Testis (tissue), 3 donors: ENCODE data around the gene PRKG1. TPM values are rescaled to one million over a fixed set of nuclear protein-coding genes. Genes with fewer than 3 reads are reported as not detected.
A peak's percentile ranks its signal among the peaks of the same experiment; 100 is the strongest.

ENCODE experiments used
- DNase-seq: peaks from one replicate; pipeline ENCODE4 v3.0.0-alpha.2; 2019
- H3K27ac ChIP-seq, 2 donors: fragments of 200-600 bp; sonication (generic); one replicate each; pipeline ENCODE4 v1.5.1; 2019
- H3K27me3 ChIP-seq: fragments of 200-600 bp; sonication (generic); one replicate; pipeline ENCODE4 v1.5.1; 2019
- H3K36me3 ChIP-seq: fragments of 200-600 bp; sonication (generic); one replicate; pipeline ENCODE4 v1.5.1; 2017; ENCODE audit warnings: low read depth; ENCODE audit errors: missing control alignments
- H3K4me1 ChIP-seq: fragments of 200-600 bp; sonication (generic); one replicate; pipeline ENCODE4 v1.5.1; 2019
- H3K4me3 ChIP-seq, 2 donors: fragments of 200-600 bp; sonication (generic); one replicate each; pipeline ENCODE4 v1.5.1; 2017 to 2019
- H3K9me3 ChIP-seq: fragments of 200-600 bp; sonication (generic); one replicate; pipeline ENCODE4 v1.5.1; 2017
- POLR2A ChIP-seq: fragments of 450-650 bp; IDR thresholded peaks from one replicate; pipeline ENCODE4 v1.6.1; 2017; ENCODE audit warnings: antibody characterized with exemption, mild to moderate bottlenecking, moderate library complexity
- WGBS, 2 donors: methylation state at CpG; one replicate each; pipeline ENCODE4 v1.1.5; 2018; 5-methylcytosine and 5-hydroxymethylcytosine counted together
- intact Hi-C: fragments of 100-400 bp; cut with DNase I; formaldehyde crosslinking; loops from one replicate; pipeline ENCODE4 v1.15.1; 2023; ENCODE audit warnings: low total_unique reads
- polyA plus RNA-seq: library from polyadenylated mRNA; stranded (reverse); fragments of 350-450 nt; fragmentation: Illumina TruSeq; extraction: RNeasy Lipid Tissue Mini Kit (QIAGEN cat#74804); gene quantifications from one replicate; pipeline ENCODE4 v1.2.3, GENCODE V29; 2014; ENCODE audit warnings: low read depth, low replicate concordance; ENCODE audit not compliant: insufficient read depth
- total RNA-seq, 2 donors: library from RNA; depleted of rRNA; stranded (reverse); fragments of >200 nt; gene quantifications; one replicate each; pipeline ENCODE4 v1.2.3, GENCODE V29; 2016
- TF ChIP-seq, protein P1 (sequence below), 3 experiments: fragments of 450-650 bp in 2 of 3; fragments of 200-600 bp in 1 of 3; sonication (generic) in 1 of 3; IDR thresholded peaks; one replicate each; pipeline ENCODE4 v1.5.1; 2016 to 2019; ENCODE audit warnings: antibody characterized with exemption in 3 of 3, mild to moderate bottlenecking in 2 of 3, moderate library complexity in 1 of 3

PRKG1 gene
- total and polyA plus RNA-seq, 3 donors from 2014 or later, result 6.3 to 15.3 (median 12.5) TPM

DNA sequence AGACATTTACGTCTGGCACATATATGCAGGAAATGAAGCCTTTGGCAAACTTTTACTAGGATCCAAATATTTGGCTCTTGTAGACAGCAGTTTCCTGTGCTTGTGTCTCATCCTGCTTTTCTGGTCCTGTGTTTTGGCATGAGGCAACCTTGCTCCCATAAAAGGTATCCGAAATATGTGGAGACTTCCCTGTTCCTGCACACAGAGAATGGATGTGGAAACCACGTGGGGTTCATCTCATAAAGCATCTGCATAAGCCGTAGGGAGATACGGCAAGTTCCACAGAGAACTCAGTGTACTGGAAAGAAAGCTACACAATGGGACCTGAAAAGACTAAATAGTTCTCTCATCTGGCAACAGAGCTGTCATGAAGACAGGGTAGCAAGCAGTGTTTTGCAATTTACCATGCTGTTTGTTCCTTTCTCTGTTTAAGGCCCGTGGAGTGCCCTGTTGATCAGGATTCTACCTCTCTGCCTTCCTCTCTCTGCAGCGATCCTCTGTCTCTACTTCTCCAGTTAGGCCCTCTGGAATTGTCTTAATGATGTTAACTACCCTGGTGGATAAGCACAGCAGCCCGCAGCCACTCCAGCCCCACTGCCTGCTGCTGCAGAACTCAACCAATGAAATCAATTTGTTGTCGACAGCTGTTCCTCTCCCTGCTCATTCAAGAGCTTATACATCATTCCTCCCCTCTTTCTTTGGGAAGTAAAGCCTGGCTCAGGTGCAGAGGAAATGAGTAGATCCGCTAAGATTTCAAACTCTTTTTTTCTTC is 331.5 kb downstream of the PRKG1 start:
- H3K36me3 ChIP-seq, result no peaks in the 10 kb centered on the region
- intact Hi-C loops, result no loop called here
- no peak overlapping the region for H3K4me3 ChIP-seq
- WGBS, 2 donors, result 44 to 54% methylated on average over 10 of the region's 10 CpGs
- peak; percentile 25 for DNase-seq
- TF ChIP-seq POLR2A, result no peak
- TF ChIP-seq, protein P1, sequence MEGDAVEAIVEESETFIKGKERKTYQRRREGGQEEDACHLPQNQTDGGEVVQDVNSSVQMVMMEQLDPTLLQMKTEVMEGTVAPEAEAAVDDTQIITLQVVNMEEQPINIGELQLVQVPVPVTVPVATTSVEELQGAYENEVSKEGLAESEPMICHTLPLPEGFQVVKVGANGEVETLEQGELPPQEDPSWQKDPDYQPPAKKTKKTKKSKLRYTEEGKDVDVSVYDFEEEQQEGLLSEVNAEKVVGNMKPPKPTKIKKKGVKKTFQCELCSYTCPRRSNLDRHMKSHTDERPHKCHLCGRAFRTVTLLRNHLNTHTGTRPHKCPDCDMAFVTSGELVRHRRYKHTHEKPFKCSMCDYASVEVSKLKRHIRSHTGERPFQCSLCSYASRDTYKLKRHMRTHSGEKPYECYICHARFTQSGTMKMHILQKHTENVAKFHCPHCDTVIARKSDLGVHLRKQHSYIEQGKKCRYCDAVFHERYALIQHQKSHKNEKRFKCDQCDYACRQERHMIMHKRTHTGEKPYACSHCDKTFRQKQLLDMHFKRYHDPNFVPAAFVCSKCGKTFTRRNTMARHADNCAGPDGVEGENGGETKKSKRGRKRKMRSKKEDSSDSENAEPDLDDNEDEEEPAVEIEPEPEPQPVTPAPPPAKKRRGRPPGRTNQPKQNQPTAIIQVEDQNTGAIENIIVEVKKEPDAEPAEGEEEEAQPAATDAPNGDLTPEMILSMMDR (IDR thresholded peaks at IDR 0.05), result no peak
- H3K27me3 ChIP-seq, result no peaks in the 10 kb centered on the region
- no peaks in the 10 kb centered on the region for H3K4me1 ChIP-seq
- H3K27ac ChIP-seq, result peak overlapping the region in 1 of 2 donors; percentile 65
- no peaks in the 10 kb centered on the region for H3K9me3 ChIP-seq

DNA sequence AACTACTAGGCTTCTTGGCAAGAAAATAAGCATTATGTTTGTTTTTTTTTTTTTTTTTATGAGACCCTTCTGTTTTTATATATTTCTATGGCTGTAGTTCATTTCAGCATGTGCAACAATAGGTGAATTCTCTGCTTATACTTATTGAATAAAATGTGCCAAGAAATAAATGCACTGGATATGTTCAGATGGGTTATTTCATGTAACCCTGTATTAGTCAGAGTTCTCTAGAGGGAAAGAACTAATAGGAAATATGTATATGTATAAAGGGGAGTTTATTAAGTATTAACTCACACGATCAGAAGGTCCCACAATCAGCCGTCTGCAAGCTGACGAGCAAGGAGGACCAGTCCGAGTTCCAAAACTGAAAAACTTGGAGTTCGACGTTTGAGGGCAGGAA is 332.3 kb downstream of the PRKG1 start:
- WGBS, 2 donors, result 90 to 92% methylated on average over 6 of the region's 6 CpGs
- H3K4me1 ChIP-seq, result no peaks in the 10 kb centered on the region
- no peaks in the 10 kb centered on the region for H3K9me3 ChIP-seq
- H3K27ac ChIP-seq, result peak overlapping the region in 1 of 2 donors; percentile 3
- TF ChIP-seq, protein P1 (IDR thresholded peaks at IDR 0.05), result no peak
- no peak for TF ChIP-seq POLR2A
- no peak for DNase-seq
- intact Hi-C loops, result no loop called here
- no peaks in the 10 kb centered on the region for H3K27me3 ChIP-seq
- no peaks in the 10 kb centered on the region for H3K36me3 ChIP-seq
- H3K4me3 ChIP-seq, result no peak overlapping the region

DNA sequence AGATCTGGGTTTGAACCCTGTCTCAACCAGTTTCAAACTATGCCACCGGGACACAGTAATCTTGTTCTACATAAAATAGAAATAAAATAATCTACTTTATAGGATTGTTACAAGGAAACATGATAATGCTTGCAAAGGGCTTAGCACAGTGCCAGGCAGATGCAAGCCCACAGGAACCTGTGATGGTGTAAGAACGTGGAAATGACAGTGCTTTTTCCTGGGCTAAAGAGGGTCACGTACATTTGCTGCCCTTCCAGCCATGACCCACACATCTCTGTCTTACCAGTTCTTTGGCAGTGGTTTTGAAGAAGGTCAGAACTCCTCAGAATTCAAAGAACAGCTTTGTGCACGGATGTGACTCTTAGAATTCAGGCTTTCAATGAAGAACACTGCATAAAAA is 342.2 kb downstream of the PRKG1 start:
- Histone ChIP-seq H3K27me3 (no peaks in the 10 kb centered on the region), H3K4me1 (no peaks in the 10 kb centered on the region), H3K27ac (no peak overlapping the region), H3K36me3 (no peaks in the 10 kb centered on the region), H3K4me3 (no peak overlapping the region), H3K9me3 (no peaks in the 10 kb centered on the region)
- WGBS, 2 donors, result 61 to 68% methylated on average over 4 of the region's 4 CpGs
- TF ChIP-seq, protein P1 (IDR thresholded peaks at IDR 0.05), result no peak
- TF ChIP-seq POLR2A, result no peak
- no peak for DNase-seq
- intact Hi-C loops, result no loop called here

DNA sequence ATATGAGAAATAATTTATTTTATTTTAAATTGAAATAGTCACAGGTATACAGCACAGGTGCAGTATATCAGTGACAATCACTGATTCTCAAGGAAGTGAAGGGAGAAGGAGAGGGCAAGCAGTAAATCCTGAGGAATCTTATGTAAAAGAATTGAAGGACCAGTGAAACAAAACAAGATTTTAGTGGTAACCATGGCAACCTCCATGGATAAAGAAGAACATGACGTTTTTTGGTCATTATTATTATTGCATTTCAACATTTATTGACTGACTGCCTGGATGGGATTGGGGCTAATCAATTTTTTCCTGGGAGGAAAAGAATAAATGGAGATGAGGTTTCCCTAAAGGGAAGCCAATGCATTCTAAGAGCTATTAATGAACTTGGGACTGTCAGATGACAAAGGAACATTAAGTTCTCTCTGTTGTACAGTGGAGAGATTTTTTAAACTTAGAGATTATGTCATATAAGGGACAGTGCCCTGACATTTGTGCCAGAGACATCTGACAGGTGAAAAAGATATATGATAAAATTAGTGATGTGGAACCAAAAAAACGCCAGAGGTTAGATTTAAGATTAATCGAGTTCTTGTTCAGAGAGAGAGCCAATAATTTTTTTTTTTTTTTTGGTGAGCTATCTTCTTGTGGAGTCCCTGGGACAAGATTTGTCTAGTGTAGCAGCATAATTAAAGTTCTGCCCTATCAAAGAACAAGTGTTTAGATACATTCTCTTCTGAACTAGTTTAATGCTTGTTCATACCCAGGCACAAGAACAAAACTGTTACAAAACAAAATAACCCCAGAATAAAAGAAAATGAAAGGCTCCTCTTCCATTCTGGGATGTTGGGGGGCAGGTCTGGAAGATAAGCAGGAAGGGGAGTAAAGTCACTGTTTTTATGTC is 345.2 kb downstream of the PRKG1 start:
- Histone ChIP-seq H3K9me3 (no peaks in the 10 kb centered on the region), H3K36me3 (no peaks in the 10 kb centered on the region), H3K4me3 (no peak overlapping the region), H3K27ac (no peak overlapping the region), H3K4me1 (no peaks in the 10 kb centered on the region), H3K27me3 (no peaks in the 10 kb centered on the region)
- 71 to 81% methylated on average over 3 of the region's 3 CpGs for WGBS, 2 donors
- intact Hi-C loops, result no loop called here
- no peak for TF ChIP-seq POLR2A
- TF ChIP-seq, protein P1 (IDR thresholded peaks at IDR 0.05), result no peak
- no peak for DNase-seq
